Activated CD4-positive, alpha-beta memory T cell treated with anti-CD3 and anti-CD28 coated beads, Interleukin-2, amount 10 ng/mL, durations not matched to agents 7 days and 5 days (primary cell): ENCODE measurements around the gene ATP13A4. TPM values are rescaled to one million over a fixed set of nuclear protein-coding genes. Genes with fewer than 3 reads are reported as not detected.

ENCODE experiments used
- total RNA-seq, 2 experiments: library from RNA; stranded (reverse); gene quantifications; one replicate each; pipeline ENCODE4 v1.2.3, GENCODE V29; 2021

The ATP13A4 gene
- total RNA-seq, 2 experiments from 2014 or later = 1.7 to 1.8 TPM

Other genes starting within 250 kb of the ATP13A4 start
- gene ATP13A5, start 176.1 kb downstream of the ATP13A4 start, total RNA-seq = not detected
- 10 to 100 TPM; 61.0 to 66.4 TPM for gene OPA1, start 38.3 kb upstream of the ATP13A4 start, total RNA-seq